H1 (cell line): Measurements from ENCODE around the gene OR52R1. TPM values are rescaled to one million over a fixed set of nuclear protein-coding genes. Genes with fewer than 3 reads are reported as not detected.

Source experiments
- CTCF ChIA-PET: fragments of 300-600 bp; sonication (Branson Sonifier 250); formaldehyde crosslinking; loops from one replicate; lab custom pipeline; 2021; ENCODE audit not compliant: partially characterized antibody; lab: Charles Lee
- POLR2A ChIA-PET: fragments of 300-600 bp; sonication (Branson Sonifier 250); formaldehyde crosslinking; loops from one replicate; lab custom pipeline; 2021; ENCODE audit warnings: inconsistent platforms; ENCODE audit not compliant: partially characterized antibody; lab: Charles Lee
- DNase-seq, 2 experiments: peaks; one replicate each; pipeline versions ENCODE4 v3.0.0 to v3.0.0-alpha.2; 2010 to 2022; ENCODE audit warnings: low spot score in 2 of 2, low read depth in 1 of 2, mixed read lengths in 1 of 2
- FAIRE-seq: peaks from 2 replicates; lab custom pipeline; 2011; peaks lifted over from hg19 to GRCh38; lab: Jason Lieb, UNC
- H2AFZ ChIP-seq: 2 replicates; pipeline ENCODE4 v1.8.1; 2012; ENCODE audit warnings: low read length, inconsistent platforms
- H2AK5ac ChIP-seq: 2 replicates; pipeline ENCODE4 v1.6.1; 2013; ENCODE audit warnings: low read depth, low read length
- H2BK120ac ChIP-seq: replicated peaks from 2 replicates; pipeline ENCODE3; 2013; ENCODE audit warnings: low read depth, low read length, inconsistent platforms
- H2BK12ac ChIP-seq: 2 replicates; pipeline ENCODE4 v1.6.1; 2013; ENCODE audit warnings: low read depth, low read length
- H2BK15ac ChIP-seq: 2 replicates; pipeline ENCODE4 v1.6.1; 2013; ENCODE audit warnings: low read length
- H2BK20ac ChIP-seq: 2 replicates; pipeline ENCODE4 v1.6.1; 2013; ENCODE audit warnings: low read length
- H2BK5ac ChIP-seq: 2 replicates; pipeline ENCODE4 v1.6.1; 2013; ENCODE audit warnings: low read depth, low read length
- H3K14ac ChIP-seq: 2 replicates; pipeline ENCODE4 v1.6.1; 2013; ENCODE audit warnings: inconsistent platforms; ENCODE audit not compliant: insufficient read length
- H3K18ac ChIP-seq: 2 replicates; pipeline ENCODE4 v1.6.1; 2013; ENCODE audit warnings: low read length; ENCODE audit errors: extremely low read depth
- H3K23ac ChIP-seq: 2 replicates; pipeline ENCODE4 v1.6.1; 2013; ENCODE audit warnings: inconsistent platforms; ENCODE audit not compliant: insufficient read length
- H3K23me2 ChIP-seq: 2 replicates; pipeline ENCODE4 v1.6.1; 2013; ENCODE audit warnings: low read depth, low read length
- H3K27ac ChIP-seq: 2 replicates; pipeline ENCODE4 v1.6.1; 2011; ENCODE audit warnings: low read depth, low read length, inconsistent platforms
- H3K27me3 ChIP-seq, 4 experiments: replicated peaks in 1 of 4; 1 replicate in 1 of 4; 2 replicates in 3 of 4; pipeline versions ENCODE4 v1.6.1 to v1.8.1; 2011 to 2013; ENCODE audit warnings: low read length in 3 of 4, mild to moderate bottlenecking in 3 of 4, inconsistent platforms in 2 of 4, mixed read lengths in 2 of 4, moderate library complexity in 1 of 4; ENCODE audit not compliant: control insufficient read depth in 3 of 4, insufficient read depth in 3 of 4; ENCODE audit errors: extremely low read depth in 1 of 4
- H3K36me3 ChIP-seq, 4 experiments: 2 replicates each; pipeline versions ENCODE4 v1.6.1 to v1.8.1; 2011 to 2013; ENCODE audit warnings: mild to moderate bottlenecking in 4 of 4, low read length in 3 of 4, moderate library complexity in 2 of 4, control low read depth in 1 of 4, inconsistent platforms in 1 of 4; ENCODE audit not compliant: insufficient read depth in 4 of 4, control insufficient read depth in 2 of 4
- H3K4ac ChIP-seq: replicated peaks from 2 replicates; pipeline ENCODE3; 2013; ENCODE audit warnings: low read length, low read depth, mixed read lengths, inconsistent platforms; ENCODE audit not compliant: insufficient read length
- H3K4me1 ChIP-seq, 4 experiments: replicated peaks in 1 of 4; 1 replicate in 1 of 4; 2 replicates in 3 of 4; pipeline versions ENCODE4 v1.6.1 to v1.8.1; 2011 to 2013; ENCODE audit warnings: low read length in 3 of 4, inconsistent platforms in 2 of 4, mixed read lengths in 1 of 4; ENCODE audit not compliant: insufficient read depth in 4 of 4, control insufficient read depth in 3 of 4
- H3K4me2 ChIP-seq, 2 experiments: 2 replicates each; pipeline versions ENCODE4 v1.6.1 to v1.8.1; 2011 to 2013; ENCODE audit warnings: low read depth in 2 of 2, low read length in 2 of 2, control low read depth in 1 of 2, inconsistent platforms in 1 of 2, mild to moderate bottlenecking in 1 of 2; ENCODE audit not compliant: insufficient read depth in 1 of 2
- H3K4me3 ChIP-seq, 4 experiments: fragments of 200-600, 300-600 bp in 1 of 4; sonication (generic), shearing (Covaris generic), sonication (Bioruptor Twin) in 1 of 4; 2 replicates each; pipeline versions ENCODE4 v1.5.1 to v1.8.1; 2011 to 2016; ENCODE audit warnings: low read length in 4 of 4, low read depth in 3 of 4, control low read depth in 2 of 4, inconsistent platforms in 2 of 4, mild to moderate bottlenecking in 2 of 4, mixed read lengths in 1 of 4, moderate library complexity in 1 of 4; ENCODE audit not compliant: insufficient read depth in 2 of 4; ENCODE audit errors: extremely low read depth in 1 of 4
- H3K56ac ChIP-seq: replicated peaks from 2 replicates; pipeline ENCODE3; 2013; ENCODE audit warnings: low read depth, mild to moderate bottlenecking, mixed read lengths, low read length, inconsistent platforms; ENCODE audit not compliant: insufficient read length
- H3K79me1 ChIP-seq: 2 replicates; pipeline ENCODE4 v1.6.1; 2013; ENCODE audit warnings: low read depth, low read length, control low read depth
- H3K79me2 ChIP-seq, 2 experiments: 2 replicates each; pipeline versions ENCODE4 v1.6.1 to v1.8.1; 2012 to 2013; ENCODE audit warnings: low read length in 2 of 2, mild to moderate bottlenecking in 2 of 2, inconsistent platforms in 1 of 2; ENCODE audit not compliant: insufficient read depth in 2 of 2, control insufficient read depth in 1 of 2
- H3K9ac ChIP-seq, 4 experiments: replicated peaks in 1 of 4; 1 replicate in 1 of 4; 2 replicates in 3 of 4; pipeline versions ENCODE4 v1.6.1 to v1.8.1; 2011 to 2013; ENCODE audit warnings: low read depth in 3 of 4, low read length in 3 of 4, control low read depth in 2 of 4, mild to moderate bottlenecking in 2 of 4, moderate library complexity in 2 of 4, inconsistent platforms in 1 of 4; ENCODE audit errors: extremely low read depth in 1 of 4
- H3K9me3 ChIP-seq, 2 experiments: 2 replicates each; pipeline versions ENCODE4 v1.6.1 to v1.8.1; 2012 to 2013; ENCODE audit warnings: mild to moderate bottlenecking in 2 of 2, moderate library complexity in 2 of 2, control low read depth in 1 of 2, inconsistent platforms in 1 of 2, low read depth in 1 of 2, low read length in 1 of 2, mixed read lengths in 1 of 2; ENCODE audit not compliant: insufficient read depth in 2 of 2
- H4K20me1 ChIP-seq, 2 experiments: replicated peaks in 1 of 2; 2 replicates each; pipeline versions ENCODE3 to v1.8.1; 2011 to 2013; ENCODE audit warnings: inconsistent platforms in 2 of 2, low read length in 2 of 2, mild to moderate bottlenecking in 1 of 2; ENCODE audit not compliant: insufficient read depth in 2 of 2, control insufficient read depth in 1 of 2
- H4K5ac ChIP-seq: 2 replicates; pipeline ENCODE4 v1.6.1; 2013; ENCODE audit warnings: low read length, low read depth, mixed read lengths, inconsistent platforms; ENCODE audit not compliant: insufficient read length
- H4K8ac ChIP-seq: 2 replicates; pipeline ENCODE4 v1.8.0; 2013; ENCODE audit warnings: mild to moderate bottlenecking, moderate library complexity, low read length, inconsistent platforms; ENCODE audit not compliant: insufficient read depth; ENCODE audit errors: extremely low read depth
- H4K91ac ChIP-seq: replicated peaks from 2 replicates; pipeline ENCODE3; 2013; ENCODE audit warnings: low read length, mixed read lengths, inconsistent platforms; ENCODE audit not compliant: insufficient read length
- CEBPB ChIP-seq: IDR thresholded peaks from 2 replicates; pipeline ENCODE4 v1.6.1; 2012; ENCODE audit warnings: low read depth, low read length
- EZH2 ChIP-seq: fragments of 200-600 bp; sonication (generic); IDR thresholded peaks from 2 replicates; pipeline ENCODE4 v1.7.1; 2012; ENCODE audit warnings: low read depth, mild to moderate bottlenecking, moderate library complexity, low read length, inconsistent platforms; ENCODE audit not compliant: severe bottlenecking
- JUN ChIP-seq: IDR thresholded peaks from 2 replicates; pipeline ENCODE4 v1.6.1; 2011; ENCODE audit warnings: low read depth, mild to moderate bottlenecking, improper control_type of control experiment, low read length
- KDM1A ChIP-seq: fragments of 200-600, 300-600 bp; sonication (generic); IDR thresholded peaks from 2 replicates; pipeline ENCODE4 v1.7.1; 2016; ENCODE audit warnings: mild to moderate bottlenecking, low read length, borderline replicate concordance
- KDM4A ChIP-seq: IDR thresholded peaks from one replicate; pipeline ENCODE4 v1.7.1; 2012; ENCODE audit warnings: low read depth, mild to moderate bottlenecking, moderate library complexity, low read length, inconsistent platforms; ENCODE audit not compliant: severe bottlenecking
- NRF1 ChIP-seq: IDR thresholded peaks from 2 replicates; pipeline ENCODE4 v1.6.1; 2011; ENCODE audit warnings: mild to moderate bottlenecking, low read depth, low read length, improper control_type of control experiment
- POLR2A ChIP-seq, 2 experiments: IDR thresholded peaks; 1 replicate in 1 of 2; 2 replicates in 1 of 2; pipeline ENCODE4 v1.6.1; 2011; ENCODE audit warnings: low read depth in 2 of 2, low read length in 2 of 2, mild to moderate bottlenecking in 2 of 2; ENCODE audit errors: control extremely low read depth in 1 of 2
- POU5F1 ChIP-seq: IDR thresholded peaks from 2 replicates; pipeline ENCODE4 v1.6.1; 2011; ENCODE audit warnings: low read depth, mild to moderate bottlenecking, low read length, moderate library complexity
- SIN3A ChIP-seq, 2 experiments: IDR thresholded peaks in 1 of 2; conservative IDR thresholded peaks in 1 of 2; 2 replicates each; pipeline ENCODE4 v1.6.1; 2011 to 2012; ENCODE audit warnings: low read length in 2 of 2, improper control_type of control experiment in 1 of 2, low read depth in 1 of 2, mild to moderate bottlenecking in 1 of 2
- SP1 ChIP-seq: IDR thresholded peaks from 2 replicates; pipeline ENCODE4 v1.6.1; 2011; ENCODE audit warnings: low read depth, low read length
- SP2 ChIP-seq: IDR thresholded peaks from 2 replicates; pipeline ENCODE4 v1.6.1; 2012; ENCODE audit warnings: mild to moderate bottlenecking, low read length, inconsistent platforms
- TAF1 ChIP-seq: IDR thresholded peaks from 2 replicates; pipeline ENCODE4 v1.6.1; 2011; ENCODE audit warnings: mild to moderate bottlenecking, low read depth, low read length
- TBP ChIP-seq: IDR thresholded peaks from 2 replicates; pipeline ENCODE4 v1.6.1; 2011; ENCODE audit warnings: low read depth, low read length, improper control_type of control experiment
- TEAD4 ChIP-seq: IDR thresholded peaks from 2 replicates; pipeline ENCODE4 v1.6.1; 2012; ENCODE audit warnings: low read depth, low read length, inconsistent platforms, mixed read lengths
- YY1 ChIP-seq: IDR thresholded peaks from 2 replicates; pipeline ENCODE4 v1.6.1; 2011; ENCODE audit warnings: low read depth, mild to moderate bottlenecking, low read length
- WGBS, 2 experiments: shearing (Covaris generic) in 1 of 2; methylation state at CpG; one replicate each; pipeline versions ENCODE4 v1.1.6 to v1.1.7; 2013 to 2015; ENCODE audit warnings: low lambda C conversion rate in 2 of 2, mixed read lengths in 2 of 2, inconsistent platforms in 1 of 2, low coverage in 1 of 2, missing lambda C conversion rate in 1 of 2; ENCODE audit not compliant: insufficient replicate concordance in 2 of 2, insufficient coverage in 1 of 2, insufficient read length in 1 of 2; ENCODE audit errors: extremely low coverage in 1 of 2, missing lambda C conversion rate in 1 of 2; 5-methylcytosine and 5-hydroxymethylcytosine counted together
- polyA plus RNA-seq, 7 experiments: library from polyadenylated mRNA; depleted of rRNA in 3 of 7; stranded (reverse) in 5 of 7; unstranded in 2 of 7; fragments of >200 nt in 5 of 7; fragments of 200-250 nt in 2 of 7; gene quantifications; 1 replicate in 5 of 7; 2 replicates in 1 of 7; 4 replicates in 1 of 7; pipeline versions ENCODE4 v1.2.1 to v1.2.3, GENCODE V29; 2011 to 2013; ENCODE audit warnings: missing spikeins in 2 of 7, mixed read lengths in 2 of 7
- total RNA-seq: library from RNA; stranded (reverse); fragmentation: NEBNext Ultra II Directional; extraction: Animal tissue kit (Norgen Biotek cat#: 25700); gene quantifications from 2 replicates; pipeline ENCODE4 v1.2.1, GENCODE V29; 2021
- TF ChIP-seq, protein P1 (sequence below): IDR thresholded peaks from 2 replicates; pipeline ENCODE4 v1.6.1; 2012; ENCODE audit warnings: inconsistent platforms

Gene OR52R1
- total and polyA plus RNA-seq, 2 of the 8 experiments (the other 6 are each of a cell fraction or from before 2014, with no cell fraction given) = not detected

DNA sequence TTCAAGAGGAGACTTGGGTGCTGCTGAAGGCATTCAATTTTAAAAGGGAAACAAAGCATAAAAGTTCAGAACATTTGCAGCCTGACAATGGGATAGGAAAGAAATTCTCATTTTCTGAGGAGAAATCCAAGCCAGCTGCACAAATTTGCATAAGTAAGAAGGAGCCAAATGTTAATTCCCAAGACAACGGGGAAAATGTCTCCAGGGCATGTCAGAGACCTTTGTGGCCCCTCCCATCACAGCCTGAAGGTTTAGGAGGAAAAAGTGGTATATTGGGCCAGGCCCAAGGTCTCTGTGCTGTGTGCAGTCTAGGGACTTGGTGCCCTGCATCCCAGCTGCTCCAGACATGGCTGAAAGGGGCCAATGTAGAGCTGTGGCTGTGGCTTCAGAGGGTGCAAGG is 21.7 kb downstream of the OR52R1 start:
- FAIRE-seq (no peak), DNase-seq (no peak)
- Histone ChIP-seq H3K23me2 (no peaks in the 10 kb centered on the region), H3K9ac (no peak overlapping the region), H2BK120ac (no peak overlapping the region), H2BK15ac (no peak overlapping the region), H3K4me3 (no peak overlapping the region; a peak in 1 of 8 replicates), H3K27me3 (no peaks in the 10 kb centered on the region), H3K79me2 (no peaks in the 10 kb centered on the region), H4K20me1 (no peaks in the 10 kb centered on the region), H4K91ac (no peak overlapping the region), H4K5ac (no peak overlapping the region), H3K27ac (no peak overlapping the region), H3K23ac (no peak overlapping the region), H2BK12ac (no peak overlapping the region), H3K79me1 (no peaks in the 10 kb centered on the region), H3K4ac (no peak overlapping the region), H2BK5ac (no peak overlapping the region), H2AFZ (no peak overlapping the region), H3K9me3 (peaks cover 3 to 8% of the 10 kb centered on the region in 2 experiments; a peak in 2 of 4 replicates), H2AK5ac (no peak overlapping the region), H3K18ac (no peak overlapping the region), H3K4me2 (no peak overlapping the region), H3K14ac (no peak overlapping the region), H4K8ac (no peak overlapping the region), H2BK20ac (no peak overlapping the region), H3K36me3 (no peaks in the 10 kb centered on the region), H3K56ac (no peak overlapping the region), H3K4me1 (no peaks in the 10 kb centered on the region)
- ChIA-PET CTCF (interaction anchor here (2.0 kb wide), 1 partner anchor 145 kb away, joined by 7 read pairs; the partner anchor contains the start of gene OR51D1), POLR2A (no interaction called here)
- WGBS, 2 experiments = 83% methylated on average over 1 of the region's 1 CpG; no CpG with 5 or more reads in 1 of the 2 experiments
- no peak for TF ChIP-seq SIN3A (conservative IDR thresholded peaks at IDR 0.05 in 1 of 2, IDR thresholded peaks at IDR 0.05 in 1 of 2; ENCODE audit: low read depth in 1 of 2, low read length in 2 of 2)
- no peak for TF ChIP-seq TEAD4
- TF ChIP-seq TAF1 = no peak
- TF ChIP-seq, protein P1, sequence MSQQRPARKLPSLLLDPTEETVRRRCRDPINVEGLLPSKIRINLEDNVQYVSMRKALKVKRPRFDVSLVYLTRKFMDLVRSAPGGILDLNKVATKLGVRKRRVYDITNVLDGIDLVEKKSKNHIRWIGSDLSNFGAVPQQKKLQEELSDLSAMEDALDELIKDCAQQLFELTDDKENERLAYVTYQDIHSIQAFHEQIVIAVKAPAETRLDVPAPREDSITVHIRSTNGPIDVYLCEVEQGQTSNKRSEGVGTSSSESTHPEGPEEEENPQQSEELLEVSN = no peak
- TF ChIP-seq SP1 = no peak
- TF ChIP-seq JUN = no peak
- TF ChIP-seq NRF1 = no peak
- no peak for TF ChIP-seq POLR2A (IDR thresholded peaks at IDR 0.05; ENCODE audit: control extremely low read depth in 1 of 2, low read depth in 2 of 2, low read length in 2 of 2)
- no peak for TF ChIP-seq KDM4A
- no peak for TF ChIP-seq CEBPB
- no peak for TF ChIP-seq TBP
- TF ChIP-seq SP2 = no peak
- TF ChIP-seq YY1 = no peak
- no peak for TF ChIP-seq EZH2
- TF ChIP-seq POU5F1 = no peak
- TF ChIP-seq KDM1A = no peak
